Mononuclear cell (primary cell): ENCODE measurements around the gene TMUB1. TPM values are rescaled to one million over a fixed set of nuclear protein-coding genes. Genes with fewer than 3 reads are reported as not detected.

Source experiments
- H3K27me3 ChIP-seq: 2 replicates; pipeline ENCODE4 v1.6.0; 2011; ENCODE audit warnings: low read length, control low read depth; ENCODE audit not compliant: insufficient read depth
- H3K4me1 ChIP-seq: 2 replicates; pipeline ENCODE4 v1.5.1; 2011; ENCODE audit warnings: mild to moderate bottlenecking, low read length, control low read depth; ENCODE audit not compliant: insufficient read depth
- H3K4me3 ChIP-seq: 2 replicates; pipeline ENCODE4 v1.5.1; 2011; ENCODE audit warnings: mild to moderate bottlenecking, low read length, moderate library complexity
- H3K9me3 ChIP-seq: 2 replicates; pipeline ENCODE4 v1.5.1; 2011; ENCODE audit warnings: low read depth, mild to moderate bottlenecking, control low read depth, low read length
- total RNA-seq: library from RNA; depleted of rRNA; stranded (reverse); fragments of >200 nt; gene quantifications from one replicate; pipeline ENCODE4 v1.2.3, GENCODE V29; 2012

The TMUB1 gene
- total RNA-seq, 1 donor: 20.0 TPM

GRCh38 chr7:151061213-151062110 is 21.8 kb downstream of the TMUB1 start:
- Histone ChIP-seq H3K27me3 (no peaks in the 10 kb centered on the region), H3K4me3 (no peak overlapping the region), H3K4me1 (peaks cover 36% of the 10 kb centered on the region), H3K9me3 (no peaks in the 10 kb centered on the region)

- peak overlapping the region; percentile 84 for H3K4me3 ChIP-seq
- H3K4me1 ChIP-seq: peaks cover 36% of the 10 kb centered on the region
- H3K9me3 ChIP-seq: no peaks in the 10 kb centered on the region
- no peaks in the 10 kb centered on the region for H3K27me3 ChIP-seq
These were observed 22.7 kb downstream of the TMUB1 start for GRCh38 chr7:151060416-151061212.

GRCh38 chr7:151060113-151060415 is 23.2 kb downstream of the TMUB1 start:
- Histone ChIP-seq H3K9me3 (no peaks in the 10 kb centered on the region), H3K4me1 (peaks cover 36% of the 10 kb centered on the region), H3K4me3 (peak overlapping the region; percentile 84), H3K27me3 (no peaks in the 10 kb centered on the region)

- no peaks in the 10 kb centered on the region for H3K27me3 ChIP-seq
- peaks cover 36% of the 10 kb centered on the region for H3K4me1 ChIP-seq
- peak within 1 kb of the TSS; percentile 84 for H3K4me3 ChIP-seq
- no peaks in the 10 kb centered on the region for H3K9me3 ChIP-seq
These were observed 23.8 kb downstream of the TMUB1 start, which contains the start of gene SLC4A2 for GRCh38 chr7:151059367-151060112. SLC4A2 (plus strand) TSS chr7:151059589; CDS start chr7:151061988, 2,399 bp downstream.

GRCh38 chr7:151058781-151059366 is 24.4 kb downstream of the TMUB1 start:
- H3K4me3 ChIP-seq: peak overlapping the region; percentile 84
- H3K4me1 ChIP-seq: peaks cover 36% of the 10 kb centered on the region
- no peaks in the 10 kb centered on the region for H3K9me3 ChIP-seq
- H3K27me3 ChIP-seq: no peaks in the 10 kb centered on the region

GRCh38 chr7:151057989-151058780 is 25.1 kb downstream of the TMUB1 start:
- no peaks in the 10 kb centered on the region for H3K27me3 ChIP-seq
- peak overlapping the region; percentile 84 for H3K4me3 ChIP-seq
- H3K9me3 ChIP-seq: no peaks in the 10 kb centered on the region
- H3K4me1 ChIP-seq: peaks cover 40% of the 10 kb centered on the region

GRCh38 chr7:151057506-151057988 is 25.7 kb downstream of the TMUB1 start, which contains the start of gene CDK5:
CDK5 (minus strand) TSS chr7:151057897; CDS start chr7:151057848, 49 bp downstream.
- Histone ChIP-seq H3K4me3 (peak within 1 kb of the TSS; percentile 84), H3K4me1 (peaks cover 45% of the 10 kb centered on the region), H3K27me3 (no peaks in the 10 kb centered on the region), H3K9me3 (no peaks in the 10 kb centered on the region)

GRCh38 chr7:151056666-151057505 is 26.4 kb downstream of the TMUB1 start:
- peaks cover 45% of the 10 kb centered on the region for H3K4me1 ChIP-seq
- H3K9me3 ChIP-seq: no peaks in the 10 kb centered on the region
- H3K4me3 ChIP-seq: peak overlapping the region; percentile 84
- no peaks in the 10 kb centered on the region for H3K27me3 ChIP-seq

- no peak overlapping the region for H3K4me3 ChIP-seq
- H3K27me3 ChIP-seq: no peaks in the 10 kb centered on the region
- H3K4me1 ChIP-seq: peaks cover 43% of the 10 kb centered on the region
- H3K9me3 ChIP-seq: no peaks in the 10 kb centered on the region
These were observed 27.0 kb downstream of the TMUB1 start for GRCh38 chr7:151056283-151056665.

- Histone ChIP-seq H3K4me3 (no peak overlapping the region), H3K4me1 (peaks cover 29% of the 10 kb centered on the region), H3K27me3 (no peaks in the 10 kb centered on the region), H3K9me3 (no peaks in the 10 kb centered on the region)
These were observed 29.5 kb downstream of the TMUB1 start for GRCh38 chr7:151053751-151054150.

GRCh38 chr7:151053096-151053495 is 30.2 kb downstream of the TMUB1 start:
- Histone ChIP-seq H3K4me1 (peaks cover 23% of the 10 kb centered on the region), H3K9me3 (no peaks in the 10 kb centered on the region), H3K27me3 (no peaks in the 10 kb centered on the region), H3K4me3 (no peak overlapping the region)

- no peaks in the 10 kb centered on the region for H3K9me3 ChIP-seq
- H3K4me3 ChIP-seq: no peak overlapping the region
- H3K27me3 ChIP-seq: no peaks in the 10 kb centered on the region
- peaks cover 13% of the 10 kb centered on the region for H3K4me1 ChIP-seq
These were observed 32.2 kb downstream of the TMUB1 start for GRCh38 chr7:151051108-151051507.

- Histone ChIP-seq H3K27me3 (no peaks in the 10 kb centered on the region), H3K4me3 (no peak overlapping the region), H3K9me3 (no peaks in the 10 kb centered on the region), H3K4me1 (peaks cover 13% of the 10 kb centered on the region)
These were observed 34.3 kb downstream of the TMUB1 start for GRCh38 chr7:151048911-151049463.
